Activated CD4-positive, CD25-positive, alpha-beta regulatory T cell treated with anti-CD3 and anti-CD28 coated beads, Interleukin-2, amount 50 U/mL, for 72 hours (primary cell): ENCODE measurements around the gene C4orf36.

Source experiments
- DNase-seq: peaks from one replicate; pipeline ENCODE4 v3.0.0; 2021

The C4orf36 gene

GRCh38 chr4:86853209-86853608 is 39.0 kb downstream of the C4orf36 start:
- DNase-seq = no peak

GRCh38 chr4:86848732-86849619 is 43.2 kb downstream of the C4orf36 start, which contains the start of gene SLC10A6:
Gene SLC10A6, minus strand, starts transcription at chr4:86849384. Its CDS starts 269 bp downstream, at chr4:86849115.
- no peak for DNase-seq

GRCh38 chr4:86848136-86848535 is 44.1 kb downstream of the C4orf36 start:
- no peak for DNase-seq

GRCh38 chr4:86847571-86847970 is 44.7 kb downstream of the C4orf36 start:
- no peak for DNase-seq

- DNase-seq = no peak
These were observed 45.3 kb downstream of the C4orf36 start for GRCh38 chr4:86846921-86847320.

- no peak for DNase-seq
These were observed 46.6 kb downstream of the C4orf36 start for GRCh38 chr4:86845593-86845992.

GRCh38 chr4:86841309-86841708 is 50.9 kb downstream of the C4orf36 start:
- no peak for DNase-seq

- DNase-seq = no peak
These were observed 51.4 kb downstream of the C4orf36 start for GRCh38 chr4:86840858-86841257.

- DNase-seq = no peak
These were observed 54.3 kb downstream of the C4orf36 start for GRCh38 chr4:86837691-86838503.

GRCh38 chr4:86835677-86836076 is 56.5 kb downstream of the C4orf36 start:
- no peak for DNase-seq

GRCh38 chr4:86834901-86835300 is 57.3 kb downstream of the C4orf36 start:
- DNase-seq = no peak

- no peak for DNase-seq
These were observed 58.6 kb downstream of the C4orf36 start for GRCh38 chr4:86833615-86834014.

GRCh38 chr4:86831262-86832130 is 60.7 kb downstream of the C4orf36 start:
- DNase-seq = no peak
